GM18520 (cell line): ENCODE data around the gene CT45A9.
"Not testable (repeated sequence)": the region's sequence is repeated elsewhere in the genome, so short reads cannot be mapped to it uniquely, and the experiment has no call there.

ENCODE experiments used
- ATAC-seq: cut with Tn5 transposase; IDR thresholded peaks from one replicate; pipeline ENCODE4 v1.9.1; 2021; ENCODE audit not compliant: unreplicated experiment

The CT45A9 gene, protein sequence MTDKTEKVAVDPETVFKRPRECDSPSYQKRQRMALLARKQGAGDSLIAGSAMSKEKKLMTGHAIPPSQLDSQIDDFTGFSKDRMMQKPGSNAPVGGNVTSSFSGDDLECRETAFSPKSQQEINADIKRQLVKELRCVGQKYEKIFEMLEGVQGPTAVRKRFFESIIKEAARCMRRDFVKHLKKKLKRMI

DNA sequence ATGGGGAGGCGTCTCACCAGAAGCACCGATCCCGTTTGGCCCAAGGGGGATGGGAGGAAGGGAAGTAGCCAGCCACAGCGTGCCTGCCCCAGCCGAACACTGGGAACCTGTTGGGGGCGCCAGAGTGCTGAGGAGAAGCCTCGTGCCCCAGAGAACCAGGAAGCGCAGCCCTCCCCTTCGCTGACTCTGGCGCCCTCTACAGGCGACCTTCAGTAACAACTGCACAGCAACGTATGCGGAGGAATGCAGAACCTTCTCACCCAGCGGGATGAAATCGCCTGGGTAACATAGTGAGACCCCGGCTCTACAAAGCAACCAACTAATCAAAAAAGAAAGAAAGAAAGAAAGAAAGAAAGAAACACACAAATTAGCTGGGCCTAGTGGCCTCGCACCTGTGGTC, at the start of gene CT45A9:
Gene CT45A9, minus strand, starts transcription at position 101 of the 400 bp plus-strand sequence. CDS start 3,751 bp downstream, outside the sequence.
- not testable (repeated sequence) for ATAC-seq

DNA sequence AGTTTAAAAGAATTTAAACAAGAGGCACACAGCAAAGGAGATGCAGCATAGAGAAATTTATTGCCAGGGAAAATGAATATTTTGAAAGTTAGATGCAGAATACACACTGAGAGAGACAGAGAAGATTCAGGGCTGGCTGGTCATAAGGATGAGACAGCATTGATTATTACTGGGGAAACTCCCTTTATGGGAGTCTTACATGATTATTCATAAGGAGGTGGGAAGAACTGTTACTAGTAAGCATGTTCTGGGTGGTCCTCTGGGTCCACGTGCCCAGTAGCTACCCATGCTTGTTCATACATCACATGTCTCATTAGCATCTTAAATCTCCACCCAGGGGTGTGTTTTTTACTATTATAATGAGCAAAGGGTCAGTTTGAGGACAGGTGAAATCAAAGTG, 48.9 kb upstream of the CT45A9 start:
- ATAC-seq: not testable (repeated sequence)

DNA sequence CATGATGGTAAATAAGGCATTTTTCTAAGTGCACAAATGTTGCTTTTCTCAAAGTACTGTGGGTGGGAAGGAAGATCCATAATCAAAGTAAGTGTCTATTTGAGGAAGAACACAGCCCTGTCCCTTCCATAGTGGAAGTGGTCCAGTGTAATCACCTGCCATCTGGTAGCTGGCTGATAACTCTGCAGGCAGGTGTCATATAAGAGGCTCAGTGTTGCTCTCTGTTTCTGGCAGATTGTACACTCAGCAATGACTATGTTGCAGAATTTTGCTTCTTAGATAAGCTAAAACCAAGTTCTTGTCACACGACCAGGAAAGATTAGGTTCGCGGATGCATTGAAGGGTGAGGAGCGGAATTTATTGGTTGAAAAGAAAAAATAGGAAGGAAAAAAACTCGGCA, 42.8 kb upstream of the CT45A9 start:
- no peak for ATAC-seq

DNA sequence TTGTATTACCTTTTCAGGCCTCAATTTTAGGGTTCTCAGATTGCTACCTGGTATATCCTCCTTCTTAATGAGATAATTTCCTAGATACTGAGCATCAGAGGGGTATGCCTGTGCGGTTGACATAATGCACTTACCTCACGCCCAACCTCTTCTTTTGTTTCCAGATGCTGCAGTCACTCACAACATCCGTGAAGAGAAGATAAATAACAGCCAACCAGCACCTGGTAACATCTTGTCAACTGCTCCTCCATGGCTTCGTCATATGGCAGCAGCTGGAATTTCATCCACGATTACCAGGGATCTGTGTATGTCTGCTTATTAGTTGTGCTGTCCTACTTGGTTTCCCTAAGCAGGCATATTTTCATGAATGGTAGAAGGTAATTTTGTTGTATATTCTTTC, 38.6 kb upstream of the CT45A9 start:
- no peak for ATAC-seq

DNA sequence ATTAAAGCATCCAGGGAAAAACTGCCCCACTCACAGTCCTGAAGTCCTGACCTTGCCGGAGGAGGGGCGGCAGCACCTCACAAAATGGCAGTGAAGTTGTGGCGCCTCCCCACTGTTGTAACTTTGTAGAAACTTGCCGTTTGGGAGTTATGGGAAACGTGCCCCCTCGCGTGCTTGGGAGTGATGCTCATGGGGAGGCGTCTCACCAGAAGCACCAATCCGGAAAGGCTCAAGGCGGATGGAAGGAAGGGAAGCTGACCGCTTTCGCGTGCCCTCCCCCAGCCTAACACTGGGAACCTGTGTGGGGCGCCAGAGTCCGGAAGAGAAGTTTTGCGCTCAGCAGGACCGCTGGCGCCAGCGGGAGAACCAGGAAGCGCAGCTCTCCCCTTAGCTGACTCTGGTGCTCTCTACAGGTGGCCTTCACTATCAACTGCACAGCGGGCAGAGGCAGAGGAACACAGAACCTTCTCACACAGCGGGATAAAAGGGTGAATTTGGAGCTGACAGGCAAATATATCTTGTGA, 21.7 kb upstream of the CT45A9 start, which contains the start of the genes CT45A10 and SAGE1:
Gene CT45A10, minus strand, starts transcription at position 151 of the 524 bp plus-strand sequence. CDS start 8,100 bp downstream, outside the sequence.
Gene SAGE1, plus strand, starts transcription at position 423 of the 524 bp plus-strand sequence. CDS start 2,527 bp downstream, outside the sequence.
- ATAC-seq: no peak

DNA sequence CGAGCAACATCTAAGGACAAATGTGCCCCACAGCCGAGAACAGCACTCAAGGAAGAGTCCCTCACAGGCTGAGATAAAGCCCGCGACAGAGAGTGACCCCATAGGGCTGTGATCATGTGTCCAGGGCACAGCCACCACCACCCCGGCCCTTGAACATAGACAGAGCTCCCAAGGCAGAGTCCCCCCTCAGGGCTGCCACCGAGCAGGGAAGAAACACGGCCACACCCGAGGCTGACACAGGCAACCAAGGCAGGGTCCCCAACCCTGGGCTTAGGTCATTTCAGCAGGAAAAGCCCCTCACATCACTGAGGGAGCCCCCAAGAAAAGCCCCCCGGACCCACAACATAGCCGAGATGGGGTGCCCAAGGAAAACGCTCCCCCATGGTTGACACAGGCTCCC, 21.2 kb upstream of the CT45A9 start:
- ATAC-seq: no peak

DNA sequence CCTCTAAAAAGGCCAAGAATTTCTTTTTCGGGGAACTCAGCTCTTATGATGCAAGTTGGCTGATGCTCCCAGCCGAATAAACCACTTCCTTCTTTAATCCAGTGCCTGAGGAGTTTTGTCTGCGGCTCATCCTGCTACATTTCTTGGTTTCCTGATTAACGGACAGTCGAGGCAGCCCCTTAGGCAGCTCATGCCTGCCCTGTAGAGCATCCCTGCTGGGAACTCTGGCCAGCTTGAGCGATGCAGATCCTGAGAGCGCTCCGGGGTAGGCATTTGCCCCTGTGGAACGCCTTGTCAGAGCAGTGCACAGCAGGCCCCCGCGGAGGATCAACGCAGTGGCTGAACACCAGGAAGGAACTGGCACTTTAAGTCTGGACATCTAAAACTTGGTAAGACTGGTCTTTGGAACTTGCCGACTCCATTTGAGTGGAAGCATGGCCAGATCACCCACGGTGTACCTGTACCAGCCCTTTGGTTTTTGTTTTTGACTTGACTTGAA, 18.5 kb upstream of the CT45A9 start:
- ATAC-seq: no peak

DNA sequence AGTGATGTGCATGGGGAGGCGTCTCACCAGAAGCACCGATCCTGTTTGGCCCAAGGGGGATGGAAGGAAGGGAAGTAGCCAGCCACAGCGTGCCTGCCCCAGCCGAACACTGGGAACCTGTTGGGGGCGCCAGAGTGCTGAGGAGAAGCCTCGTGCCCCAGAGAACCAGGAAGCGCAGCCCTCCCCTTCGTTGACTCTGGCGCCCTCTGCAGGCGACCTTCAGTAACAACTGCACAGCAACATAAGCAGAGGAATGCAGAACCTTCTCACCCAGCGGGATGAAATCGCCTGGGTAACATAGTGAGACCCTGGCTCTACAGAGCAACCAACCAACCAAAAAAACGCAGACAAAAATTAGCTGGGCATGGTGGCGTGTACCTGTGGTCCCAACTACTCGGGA, 17.4 kb upstream of the CT45A9 start:
- ATAC-seq: not testable (repeated sequence)

DNA sequence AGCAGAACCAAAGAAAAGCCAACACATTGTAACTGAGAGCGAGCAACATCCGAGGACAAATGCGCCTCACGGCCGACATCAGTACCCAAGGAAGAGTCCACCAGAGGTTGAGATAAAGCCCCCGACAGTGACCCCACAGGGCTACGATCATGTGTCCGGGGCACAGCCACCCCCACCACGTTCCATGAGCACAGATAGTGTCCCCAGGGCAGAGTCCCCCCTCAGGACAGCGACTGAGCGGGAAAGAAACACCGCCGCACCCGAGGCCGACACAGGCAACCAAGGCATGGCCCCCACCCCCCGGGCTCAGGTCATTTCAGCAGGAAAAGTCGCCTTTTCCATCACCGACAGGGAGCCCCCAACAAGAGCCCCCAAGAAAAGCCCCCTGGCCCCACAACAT, 16.6 kb upstream of the CT45A9 start:
- not testable (repeated sequence) for ATAC-seq

DNA sequence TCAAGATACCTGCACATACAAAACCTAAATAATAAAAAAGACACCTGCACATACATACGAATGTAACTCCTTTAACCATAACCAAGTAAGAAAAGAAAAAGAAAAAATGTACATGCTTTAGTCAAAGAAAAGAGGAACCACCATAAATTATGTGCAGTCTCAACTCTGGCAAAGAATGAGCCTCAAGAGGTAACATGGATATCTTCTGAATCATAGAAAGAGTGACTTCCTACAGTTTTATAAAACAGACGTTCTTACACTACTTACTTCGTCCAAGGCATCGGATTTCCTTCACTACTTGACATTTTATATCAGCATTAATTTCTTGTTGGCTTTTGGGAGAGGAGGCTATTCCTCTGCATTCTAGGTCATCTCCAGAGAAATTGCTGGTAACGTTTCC, 11.1 kb upstream of the CT45A9 start:
- ATAC-seq: not testable (repeated sequence)

DNA sequence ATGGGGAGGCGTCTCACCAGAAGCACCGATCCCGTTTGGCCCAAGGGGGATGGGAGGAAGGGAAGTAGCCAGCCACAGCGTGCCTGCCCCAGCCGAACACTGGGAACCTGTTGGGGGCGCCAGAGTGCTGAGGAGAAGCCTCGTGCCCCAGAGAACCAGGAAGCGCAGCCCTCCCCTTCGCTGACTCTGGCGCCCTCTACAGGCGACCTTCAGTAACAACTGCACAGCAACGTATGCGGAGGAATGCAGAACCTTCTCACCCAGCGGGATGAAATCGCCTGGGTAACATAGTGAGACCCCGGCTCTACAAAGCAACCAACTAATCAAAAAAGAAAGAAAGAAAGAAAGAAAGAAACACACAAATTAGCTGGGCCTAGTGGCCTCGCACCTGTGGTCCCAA, 17.2 kb downstream of the CT45A9 start, which contains the start of gene CT45A8:
Gene CT45A8, minus strand, starts transcription at position 101 of the 400 bp plus-strand sequence. CDS start 3,755 bp downstream, outside the sequence.
- not testable (repeated sequence) for ATAC-seq

DNA sequence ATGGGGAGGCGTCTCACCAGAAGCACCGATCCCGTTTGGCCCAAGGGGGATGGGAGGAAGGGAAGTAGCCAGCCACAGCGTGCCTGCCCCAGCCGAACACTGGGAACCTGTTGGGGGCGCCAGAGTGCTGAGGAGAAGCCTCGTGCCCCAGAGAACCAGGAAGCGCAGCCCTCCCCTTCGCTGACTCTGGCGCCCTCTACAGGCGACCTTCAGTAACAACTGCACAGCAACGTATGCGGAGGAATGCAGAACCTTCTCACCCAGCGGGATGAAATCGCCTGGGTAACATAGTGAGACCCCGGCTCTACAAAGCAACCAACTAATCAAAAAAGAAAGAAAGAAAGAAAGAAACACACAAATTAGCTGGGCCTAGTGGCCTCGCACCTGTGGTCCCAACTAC, 34.4 kb downstream of the CT45A9 start, which contains the start of gene CT45A7:
Gene CT45A7, minus strand, starts transcription at position 101 of the 400 bp plus-strand sequence. CDS start 3,747 bp downstream, outside the sequence.
- not testable (repeated sequence) for ATAC-seq

DNA sequence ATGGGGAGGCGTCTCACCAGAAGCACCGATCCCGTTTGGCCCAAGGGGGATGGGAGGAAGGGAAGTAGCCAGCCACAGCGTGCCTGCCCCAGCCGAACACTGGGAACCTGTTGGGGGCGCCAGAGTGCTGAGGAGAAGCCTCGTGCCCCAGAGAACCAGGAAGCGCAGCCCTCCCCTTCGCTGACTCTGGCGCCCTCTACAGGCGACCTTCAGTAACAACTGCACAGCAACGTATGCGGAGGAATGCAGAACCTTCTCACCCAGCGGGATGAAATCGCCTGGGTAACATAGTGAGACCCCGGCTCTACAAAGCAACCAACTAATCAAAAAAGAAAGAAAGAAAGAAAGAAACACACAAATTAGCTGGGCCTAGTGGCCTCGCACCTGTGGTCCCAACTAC, 51.7 kb downstream of the CT45A9 start, which contains the start of gene CT45A2:
Gene CT45A2, minus strand, starts transcription at position 101 of the 400 bp plus-strand sequence. CDS start 3,747 bp downstream, outside the sequence.
- not testable (repeated sequence) for ATAC-seq
